HepG2 (cell line): ENCODE results near the gene FUT1. TPM values are rescaled to one million over a fixed set of nuclear protein-coding genes. Genes with fewer than 3 reads are reported as not detected.
A peak's percentile ranks its signal among the peaks of the same experiment; 100 is the strongest.

ENCODE experiments used
- HNRNPK ChIP-seq: fragments of 200-400 bp; formaldehyde crosslinking; IDR thresholded peaks from 2 replicates; pipeline ENCODE4 v1.6.1; 2018; ENCODE audit warnings: low read length, low read depth, moderate library complexity, mild to moderate bottlenecking; ENCODE audit not compliant: poor library complexity, severe bottlenecking
- KDM3A ChIP-seq: IDR thresholded peaks from 2 replicates; pipeline ENCODE4 v1.6.1; 2018; ENCODE audit warnings: low read depth, missing compliant biosample characterization
- MAF1 ChIP-seq: sonication (generic); formaldehyde crosslinking; IDR thresholded peaks from 2 replicates; pipeline ENCODE4 v1.5.0; 2020; ENCODE audit warnings: missing genetic modification reagents, borderline replicate concordance
- PRMT3 ChIP-seq: sonication (generic); formaldehyde crosslinking; IDR thresholded peaks from 2 replicates; pipeline ENCODE4 v1.8.1; 2022; ENCODE audit warnings: low read depth, mild to moderate bottlenecking, moderate library complexity, missing genetic modification reagents, borderline replicate concordance
- RFX5 ChIP-seq: IDR thresholded peaks from 2 replicates; pipeline ENCODE4 v1.6.1; 2011; ENCODE audit warnings: low read depth, low read length, improper control_type of control experiment
- SP4 ChIP-seq: sonication (generic); formaldehyde crosslinking; IDR thresholded peaks from 2 replicates; pipeline ENCODE4 v1.8.1; 2023; ENCODE audit warnings: mild to moderate bottlenecking, missing genetic modification reagents
- ZNF335 ChIP-seq: sonication (generic); formaldehyde crosslinking; IDR thresholded peaks from 2 replicates; pipeline ENCODE4 v1.4.0; 2020; ENCODE audit warnings: missing genetic modification reagents
- ZNF543 ChIP-seq: sonication (generic); formaldehyde crosslinking; IDR thresholded peaks from 2 replicates; pipeline ENCODE4 v1.4.0; 2020; ENCODE audit warnings: mild to moderate bottlenecking, missing genetic modification reagents
- ZNF710 ChIP-seq: sonication (generic); formaldehyde crosslinking; IDR thresholded peaks from 2 replicates; pipeline ENCODE4 v1.5.0; 2020; ENCODE audit warnings: mild to moderate bottlenecking, missing genetic modification reagents, borderline replicate concordance
- ZNF768 ChIP-seq: sonication (generic); formaldehyde crosslinking; IDR thresholded peaks from 2 replicates; pipeline ENCODE4 v1.4.0; 2020; ENCODE audit warnings: missing genetic modification reagents
- ZNF773 ChIP-seq: sonication (generic); formaldehyde crosslinking; IDR thresholded peaks from 2 replicates; pipeline ENCODE4 v1.4.0; 2020; ENCODE audit warnings: missing genetic modification reagents, borderline replicate concordance
- ZNF891 ChIP-seq: sonication (generic); formaldehyde crosslinking; IDR thresholded peaks from 2 replicates; pipeline ENCODE4 v1.5.0; 2020; ENCODE audit warnings: mild to moderate bottlenecking, missing genetic modification reagents
- polyA plus RNA-seq, 8 experiments: library from polyadenylated mRNA; depleted of rRNA in 3 of 8; stranded (reverse) in 7 of 8; unstranded in 1 of 8; fragments of >200 nt; fragmentation: Illumina TruSeq in 4 of 8; extraction: Trizol in 4 of 8; gene quantifications; 2 replicates each; pipeline versions ENCODE4 v1.2.1 to v1.2.3, GENCODE V29; 2011 to 2016; ENCODE audit warnings: low read depth in 4 of 8, missing spikeins in 1 of 8, mixed read lengths in 1 of 8; ENCODE audit not compliant: insufficient read depth in 1 of 8
- total RNA-seq, 5 experiments: library from RNA; depleted of rRNA; stranded (reverse); fragments of >200 nt; fragmentation: Illumina TruSeq; extraction: Trizol; gene quantifications; 2 replicates each; pipeline ENCODE4 v1.2.3, GENCODE V29; 2016; ENCODE audit warnings: low read depth in 1 of 5
- TF ChIP-seq, protein P1 (sequence below), 2 experiments: sonication (generic) in 1 of 2; formaldehyde crosslinking in 1 of 2; IDR thresholded peaks; 2 replicates each; pipeline versions ENCODE4 v1.4.0 to v1.6.1; 2016 to 2020; ENCODE audit warnings: borderline replicate concordance in 1 of 2, low read depth in 1 of 2, mild to moderate bottlenecking in 1 of 2, missing genetic modification reagents in 1 of 2
- TF ChIP-seq, protein P2 (sequence below): IDR thresholded peaks from 2 replicates; pipeline ENCODE4 v1.6.1; 2012; ENCODE audit warnings: low read depth, low read length, improper control_type of control experiment
- TF ChIP-seq, protein P3 (sequence below): sonication (generic); formaldehyde crosslinking; IDR thresholded peaks from 2 replicates; pipeline ENCODE4 v1.4.0; 2020; ENCODE audit warnings: mild to moderate bottlenecking, missing genetic modification reagents, borderline replicate concordance

FUT1 gene
- total and polyA plus RNA-seq, 2 of the 13 experiments (the other 11 are each of a cell fraction or from before 2014, with no cell fraction given): 0.07 to 1.1 TPM

DNA sequence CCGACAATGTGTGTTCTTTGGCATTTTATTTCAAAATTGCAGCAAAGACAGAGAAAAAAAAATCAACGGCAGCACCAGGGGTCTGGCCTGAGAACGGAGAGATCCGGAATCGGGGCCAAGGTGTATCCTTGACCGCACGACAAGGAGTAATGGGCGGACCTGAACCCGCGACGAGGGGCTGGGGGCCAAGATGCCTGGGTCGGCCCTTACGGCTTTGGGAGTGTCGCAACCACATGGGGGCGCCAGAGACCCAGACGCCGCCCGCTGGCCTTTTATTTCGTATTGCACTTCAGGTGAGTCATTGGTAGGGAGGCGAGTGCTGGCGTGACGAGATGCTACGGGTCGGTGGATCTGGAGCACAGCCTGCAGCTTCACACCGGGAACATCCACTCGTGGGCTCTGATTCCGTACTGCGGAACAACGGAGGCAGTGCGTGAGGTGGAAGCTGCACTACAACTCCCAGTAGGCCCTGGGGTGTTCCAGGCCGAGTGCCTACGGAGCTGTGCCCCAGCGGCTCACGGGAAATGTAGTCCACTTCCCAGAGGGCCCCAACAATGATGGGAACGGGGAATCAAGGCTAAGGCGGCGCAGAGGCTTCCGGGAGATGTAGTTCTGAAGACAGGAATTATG, 42.7 kb upstream of the FUT1 start (continued):
- TF ChIP-seq ZNF891: peak; percentile 59; the same call in 1 of the 2 replicates
- TF ChIP-seq RFX5: no peak
- TF ChIP-seq HNRNPK: no peak
- peak; percentile 69; the same call in 1 of the 2 replicates for TF ChIP-seq KDM3A (CRISPR knock-in tag)
- no peak; the same call in 1 of the 2 replicates for TF ChIP-seq ZNF543
- TF ChIP-seq SP4 (CRISPR knock-in tag): peak; percentile 48; the same call in 1 of the 2 replicates
- TF ChIP-seq ZNF710 (CRISPR knock-in tag): 0 out of 2 replicates have a peak, but pooled peaks have one; percentile 14
- 0 out of 2 replicates have a peak, but pooled peaks have one; percentile 51 for TF ChIP-seq ZNF768 (CRISPR knock-in tag)
- TF ChIP-seq, protein P1, sequence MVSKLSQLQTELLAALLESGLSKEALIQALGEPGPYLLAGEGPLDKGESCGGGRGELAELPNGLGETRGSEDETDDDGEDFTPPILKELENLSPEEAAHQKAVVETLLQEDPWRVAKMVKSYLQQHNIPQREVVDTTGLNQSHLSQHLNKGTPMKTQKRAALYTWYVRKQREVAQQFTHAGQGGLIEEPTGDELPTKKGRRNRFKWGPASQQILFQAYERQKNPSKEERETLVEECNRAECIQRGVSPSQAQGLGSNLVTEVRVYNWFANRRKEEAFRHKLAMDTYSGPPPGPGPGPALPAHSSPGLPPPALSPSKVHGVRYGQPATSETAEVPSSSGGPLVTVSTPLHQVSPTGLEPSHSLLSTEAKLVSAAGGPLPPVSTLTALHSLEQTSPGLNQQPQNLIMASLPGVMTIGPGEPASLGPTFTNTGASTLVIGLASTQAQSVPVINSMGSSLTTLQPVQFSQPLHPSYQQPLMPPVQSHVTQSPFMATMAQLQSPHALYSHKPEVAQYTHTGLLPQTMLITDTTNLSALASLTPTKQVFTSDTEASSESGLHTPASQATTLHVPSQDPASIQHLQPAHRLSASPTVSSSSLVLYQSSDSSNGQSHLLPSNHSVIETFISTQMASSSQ (IDR thresholded peaks at IDR 0.05; ENCODE audit: low read depth): no peak
- TF ChIP-seq, protein P1 (CRISPR knock-in tag; IDR thresholded peaks at IDR 0.05; ENCODE audit: borderline replicate concordance): no peak
- TF ChIP-seq ZNF335 (CRISPR knock-in tag): peak; percentile 65; the same call in 1 of the 2 replicates
- no peak for TF ChIP-seq MAF1 (CRISPR knock-in tag)
- no peak for TF ChIP-seq PRMT3
- TF ChIP-seq, protein P2, sequence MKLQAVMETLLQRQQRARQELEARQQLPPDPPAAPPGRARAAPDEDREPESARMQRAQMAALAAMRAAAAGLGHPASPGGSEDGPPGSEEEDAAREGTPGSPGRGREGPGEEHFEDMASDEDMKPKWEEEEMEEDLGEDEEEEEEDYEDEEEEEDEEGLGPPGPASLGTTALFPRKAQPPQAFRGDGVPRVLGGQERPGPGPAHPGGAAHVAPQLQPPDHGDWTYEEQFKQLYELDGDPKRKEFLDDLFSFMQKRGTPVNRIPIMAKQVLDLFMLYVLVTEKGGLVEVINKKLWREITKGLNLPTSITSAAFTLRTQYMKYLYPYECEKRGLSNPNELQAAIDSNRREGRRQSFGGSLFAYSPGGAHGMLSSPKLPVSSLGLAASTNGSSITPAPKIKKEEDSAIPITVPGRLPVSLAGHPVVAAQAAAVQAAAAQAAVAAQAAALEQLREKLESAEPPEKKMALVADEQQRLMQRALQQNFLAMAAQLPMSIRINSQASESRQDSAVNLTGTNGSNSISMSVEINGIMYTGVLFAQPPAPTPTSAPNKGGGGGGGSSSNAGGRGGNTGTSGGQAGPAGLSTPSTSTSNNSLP: no peak
- TF ChIP-seq, protein P3, sequence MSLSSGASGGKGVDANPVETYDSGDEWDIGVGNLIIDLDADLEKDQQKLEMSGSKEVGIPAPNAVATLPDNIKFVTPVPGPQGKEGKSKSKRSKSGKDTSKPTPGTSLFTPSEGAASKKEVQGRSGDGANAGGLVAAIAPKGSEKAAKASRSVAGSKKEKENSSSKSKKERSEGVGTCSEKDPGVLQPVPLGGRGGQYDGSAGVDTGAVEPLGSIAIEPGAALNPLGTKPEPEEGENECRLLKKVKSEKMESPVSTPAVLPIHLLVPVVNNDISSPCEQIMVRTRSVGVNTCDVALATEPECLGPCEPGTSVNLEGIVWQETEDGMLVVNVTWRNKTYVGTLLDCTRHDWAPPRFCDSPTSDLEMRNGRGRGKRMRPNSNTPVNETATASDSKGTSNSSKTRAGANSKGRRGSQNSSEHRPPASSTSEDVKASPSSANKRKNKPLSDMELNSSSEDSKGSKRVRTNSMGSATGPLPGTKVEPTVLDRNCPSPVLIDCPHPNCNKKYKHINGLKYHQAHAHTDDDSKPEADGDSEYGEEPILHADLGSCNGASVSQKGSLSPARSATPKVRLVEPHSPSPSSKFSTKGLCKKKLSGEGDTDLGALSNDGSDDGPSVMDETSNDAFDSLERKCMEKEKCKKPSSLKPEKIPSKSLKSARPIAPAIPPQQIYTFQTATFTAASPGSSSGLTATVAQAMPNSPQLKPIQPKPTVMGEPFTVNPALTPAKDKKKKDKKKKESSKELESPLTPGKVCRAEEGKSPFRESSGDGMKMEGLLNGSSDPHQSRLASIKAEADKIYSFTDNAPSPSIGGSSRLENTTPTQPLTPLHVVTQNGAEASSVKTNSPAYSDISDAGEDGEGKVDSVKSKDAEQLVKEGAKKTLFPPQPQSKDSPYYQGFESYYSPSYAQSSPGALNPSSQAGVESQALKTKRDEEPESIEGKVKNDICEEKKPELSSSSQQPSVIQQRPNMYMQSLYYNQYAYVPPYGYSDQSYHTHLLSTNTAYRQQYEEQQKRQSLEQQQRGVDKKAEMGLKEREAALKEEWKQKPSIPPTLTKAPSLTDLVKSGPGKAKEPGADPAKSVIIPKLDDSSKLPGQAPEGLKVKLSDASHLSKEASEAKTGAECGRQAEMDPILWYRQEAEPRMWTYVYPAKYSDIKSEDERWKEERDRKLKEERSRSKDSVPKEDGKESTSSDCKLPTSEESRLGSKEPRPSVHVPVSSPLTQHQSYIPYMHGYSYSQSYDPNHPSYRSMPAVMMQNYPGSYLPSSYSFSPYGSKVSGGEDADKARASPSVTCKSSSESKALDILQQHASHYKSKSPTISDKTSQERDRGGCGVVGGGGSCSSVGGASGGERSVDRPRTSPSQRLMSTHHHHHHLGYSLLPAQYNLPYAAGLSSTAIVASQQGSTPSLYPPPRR: no peak
- no peak for TF ChIP-seq ZNF773 (CRISPR knock-in tag)
